Measurements from ENCODE around the gene LIF. TPM values are rescaled to one million over a fixed set of nuclear protein-coding genes. Genes with fewer than 3 reads are reported as not detected.

Gene LIF
- total RNA-seq, 2 experiments from 2014 or later, result 160 to 161 TPM

DNA sequence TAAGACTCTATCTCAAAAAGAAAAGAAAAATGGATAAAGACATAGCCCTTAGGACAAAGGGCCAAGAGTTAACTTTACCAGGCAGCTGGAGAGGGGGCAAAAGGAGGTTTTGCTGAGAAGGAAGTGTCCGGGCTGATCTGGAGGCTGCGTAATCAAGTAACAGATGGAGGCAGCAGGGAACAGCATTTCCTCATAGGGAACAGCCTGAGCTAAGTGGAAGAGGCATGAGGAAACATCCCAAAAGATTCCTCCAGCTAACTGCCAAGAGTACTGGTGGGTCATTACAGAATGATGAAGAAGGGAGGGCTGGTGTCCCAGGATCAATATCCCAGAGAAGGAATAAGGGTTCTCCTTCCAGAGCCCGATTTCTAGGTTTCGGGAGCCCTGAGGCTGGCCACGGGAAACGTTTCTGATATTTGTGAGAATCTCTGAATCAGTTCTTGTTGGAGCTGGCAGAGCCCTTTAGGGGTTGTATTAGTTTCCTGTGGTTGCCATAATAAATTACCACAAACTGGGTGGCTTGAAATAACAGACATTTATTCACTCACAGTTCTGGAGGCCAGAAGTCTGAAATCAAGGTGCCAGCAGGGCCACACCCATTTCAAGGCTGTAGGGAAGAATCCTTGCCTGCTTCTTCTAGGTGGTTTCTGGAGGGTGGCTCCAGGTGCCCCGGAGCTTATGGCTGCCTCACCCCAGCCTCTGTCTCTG is 21.2 kb downstream of the LIF start:
- TF ChIP-seq, protein P1, sequence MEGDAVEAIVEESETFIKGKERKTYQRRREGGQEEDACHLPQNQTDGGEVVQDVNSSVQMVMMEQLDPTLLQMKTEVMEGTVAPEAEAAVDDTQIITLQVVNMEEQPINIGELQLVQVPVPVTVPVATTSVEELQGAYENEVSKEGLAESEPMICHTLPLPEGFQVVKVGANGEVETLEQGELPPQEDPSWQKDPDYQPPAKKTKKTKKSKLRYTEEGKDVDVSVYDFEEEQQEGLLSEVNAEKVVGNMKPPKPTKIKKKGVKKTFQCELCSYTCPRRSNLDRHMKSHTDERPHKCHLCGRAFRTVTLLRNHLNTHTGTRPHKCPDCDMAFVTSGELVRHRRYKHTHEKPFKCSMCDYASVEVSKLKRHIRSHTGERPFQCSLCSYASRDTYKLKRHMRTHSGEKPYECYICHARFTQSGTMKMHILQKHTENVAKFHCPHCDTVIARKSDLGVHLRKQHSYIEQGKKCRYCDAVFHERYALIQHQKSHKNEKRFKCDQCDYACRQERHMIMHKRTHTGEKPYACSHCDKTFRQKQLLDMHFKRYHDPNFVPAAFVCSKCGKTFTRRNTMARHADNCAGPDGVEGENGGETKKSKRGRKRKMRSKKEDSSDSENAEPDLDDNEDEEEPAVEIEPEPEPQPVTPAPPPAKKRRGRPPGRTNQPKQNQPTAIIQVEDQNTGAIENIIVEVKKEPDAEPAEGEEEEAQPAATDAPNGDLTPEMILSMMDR (IDR thresholded peaks at IDR 0.05), result no peak
- CTCF ChIA-PET, result interaction anchor here (0.5 to 2.3 kb wide), 4 partner anchors 38 to 137 kb away, joined by 3 to 8 read pairs (median 3); no protein-coding TSS in a partner anchor
- Mint-ChIP-seq H3K4me3 (no peak overlapping the region), H3K36me3 (ENCODE audit: low read depth) (no peaks in the 10 kb centered on the region), H3K27ac (no peak overlapping the region), H3K9me3 (no peaks in the 10 kb centered on the region), H3K27me3 (no peaks in the 10 kb centered on the region), H3K4me1 (ENCODE audit: low read depth) (peaks cover 61% of the 10 kb centered on the region)
- ATAC-seq (no peak), DNase-seq (no peak)
- intact Hi-C loops (cut with micrococcal nuclease), result no loop called here
- POLR2A ChIA-PET, result interaction anchor here (1.0 to 2.6 kb wide), 3 partner anchors 12 to 95 kb away, joined by 3 to 10 read pairs (median 4); partner anchors contain the start of gene LIF

DNA sequence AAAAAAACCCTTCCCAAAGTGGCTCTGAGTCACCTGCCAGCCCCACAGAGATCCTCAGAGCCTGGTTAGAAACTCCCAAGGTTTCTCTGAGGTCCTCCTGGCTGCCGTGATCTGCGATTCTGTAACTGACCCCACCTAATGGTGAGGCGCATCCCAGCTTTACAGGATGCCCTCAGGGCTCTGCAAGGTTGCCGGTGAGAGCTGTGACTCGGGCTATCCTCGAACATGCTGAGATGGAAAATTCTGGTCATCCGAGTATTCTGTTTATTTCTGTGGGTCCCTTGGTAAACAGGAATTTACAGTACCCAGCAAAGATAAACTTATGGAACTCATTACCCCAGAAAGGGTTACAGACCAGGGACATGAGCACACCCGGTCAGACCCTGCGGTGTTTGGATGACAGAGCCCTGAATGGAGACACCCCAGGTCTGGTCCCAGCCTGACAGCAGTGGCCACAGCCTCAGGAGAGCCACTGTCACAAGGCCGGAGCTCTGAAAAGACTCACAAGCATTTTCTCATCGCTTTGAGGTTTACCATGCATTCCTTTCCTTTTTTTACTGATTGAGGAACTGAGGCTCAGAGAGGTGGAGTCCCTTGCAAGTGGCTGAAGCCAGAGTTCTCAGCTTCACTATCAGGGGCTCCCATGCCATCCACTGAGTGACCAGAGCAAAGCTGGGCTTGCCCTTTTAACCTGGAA is 22.2 kb downstream of the LIF start:
- ChIA-PET CTCF (interaction anchor here (0.9 to 2.3 kb wide), 4 partner anchors 9 to 63 kb away, joined by 3 to 8 read pairs (median 3); no protein-coding TSS in a partner anchor), POLR2A (interaction anchor here (1.8 kb wide), 1 partner anchor 22 kb away, joined by 4 read pairs; the partner anchor contains the start of gene LIF)
- Mint-ChIP-seq H3K4me1 (ENCODE audit: low read depth) (peaks cover 72% of the 10 kb centered on the region), H3K27me3 (no peaks in the 10 kb centered on the region), H3K9me3 (no peaks in the 10 kb centered on the region), H3K36me3 (ENCODE audit: low read depth) (no peaks in the 10 kb centered on the region), H3K4me3 (no peak overlapping the region), H3K27ac (peak overlapping the region; percentile 14)
- ATAC-seq, result no peak
- TF ChIP-seq, protein P1 (IDR thresholded peaks at IDR 0.05), result no peak
- DNase-seq, result no peak
- intact Hi-C loops (cut with micrococcal nuclease), result no loop called here

DNA sequence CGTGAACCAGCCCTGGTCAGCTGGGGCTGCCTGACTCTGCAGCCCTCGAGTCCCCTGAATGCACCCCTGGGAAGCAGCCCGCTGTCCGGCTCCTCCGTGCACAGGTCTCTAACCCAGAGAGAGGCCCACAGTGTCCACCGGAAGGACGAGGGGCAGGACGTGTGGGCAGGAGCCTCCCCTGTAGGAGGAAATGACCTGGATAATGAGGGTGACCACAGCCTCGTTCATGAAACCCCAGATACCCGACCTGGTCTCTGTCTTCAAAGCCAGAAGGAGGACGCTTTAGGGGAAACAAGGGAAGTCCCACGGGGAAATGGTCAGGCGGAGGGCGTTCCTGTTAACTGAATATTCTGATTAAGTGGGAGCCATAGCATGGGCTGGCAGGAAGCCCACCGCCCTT is 23.3 kb downstream of the LIF start:
- H3K27me3 Mint-ChIP-seq, result no peaks in the 10 kb centered on the region
- H3K4me1 Mint-ChIP-seq (ENCODE audit: low read depth), result peaks cover 71% of the 10 kb centered on the region
- H3K27ac Mint-ChIP-seq, result no peak overlapping the region
- DNase-seq (no peak), ATAC-seq (no peak)
- intact Hi-C loops (cut with micrococcal nuclease), result no loop called here
- ChIA-PET CTCF (no interaction called here), POLR2A (no interaction called here)
- no peak overlapping the region for H3K4me3 Mint-ChIP-seq
- TF ChIP-seq, protein P1 (IDR thresholded peaks at IDR 0.05), result no peak
- no peaks in the 10 kb centered on the region for H3K9me3 Mint-ChIP-seq
- no peaks in the 10 kb centered on the region for H3K36me3 Mint-ChIP-seq (ENCODE audit: low read depth)

DNA sequence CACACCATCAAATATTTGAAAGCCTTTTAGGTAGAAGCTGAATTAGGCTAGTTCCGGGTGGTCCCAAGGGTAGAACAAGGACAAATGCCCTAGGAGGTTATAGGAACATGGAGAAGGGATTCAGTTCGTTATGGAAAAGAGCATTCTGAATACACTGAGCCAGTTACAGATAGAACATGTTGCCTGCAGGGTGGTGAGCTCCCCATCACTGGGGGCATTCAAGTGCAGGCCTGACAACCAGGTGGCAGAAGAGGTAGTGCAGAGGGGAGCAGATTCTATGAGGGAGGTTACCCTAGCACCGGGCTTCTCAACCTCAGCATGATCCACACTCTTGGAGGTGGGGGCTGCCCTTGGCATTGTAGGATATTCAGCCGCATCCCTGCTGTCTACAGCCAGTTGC is 24.2 kb downstream of the LIF start:
- Mint-ChIP-seq H3K27me3 (no peaks in the 10 kb centered on the region), H3K4me3 (no peak overlapping the region), H3K27ac (no peak overlapping the region), H3K4me1 (ENCODE audit: low read depth) (peaks cover 63% of the 10 kb centered on the region), H3K9me3 (no peaks in the 10 kb centered on the region), H3K36me3 (ENCODE audit: low read depth) (no peaks in the 10 kb centered on the region)
- ChIA-PET POLR2A (interaction anchor here (1.8 to 1.9 kb wide), 2 partner anchors 15 to 44 kb away, joined by 6 to 11 read pairs; no protein-coding TSS in a partner anchor), CTCF (interaction anchor here (1.0 to 1.3 kb wide), 2 partner anchors 63 to 66 kb away, joined by 3 to 4 read pairs; no protein-coding TSS in a partner anchor)
- intact Hi-C loops (cut with micrococcal nuclease), result no loop called here
- TF ChIP-seq, protein P1 (IDR thresholded peaks at IDR 0.05), result no peak
- ATAC-seq (no peak), DNase-seq (no peak)
